Activated CD4-positive, CD25-positive, alpha-beta regulatory T cell treated with anti-CD3 and anti-CD28 coated beads, Interleukin-2, amount 50 U/mL, for 72 hours (primary cell): Measurements from ENCODE around the gene STAC2.

Experiments used
- DNase-seq: peaks from one replicate; pipeline ENCODE4 v3.0.0; 2021

The STAC2 gene

GRCh38 chr17:39231591-39232551 lies 6.1 kb upstream of the STAC2 start:
- DNase-seq, result peak; percentile 51

DNA sequence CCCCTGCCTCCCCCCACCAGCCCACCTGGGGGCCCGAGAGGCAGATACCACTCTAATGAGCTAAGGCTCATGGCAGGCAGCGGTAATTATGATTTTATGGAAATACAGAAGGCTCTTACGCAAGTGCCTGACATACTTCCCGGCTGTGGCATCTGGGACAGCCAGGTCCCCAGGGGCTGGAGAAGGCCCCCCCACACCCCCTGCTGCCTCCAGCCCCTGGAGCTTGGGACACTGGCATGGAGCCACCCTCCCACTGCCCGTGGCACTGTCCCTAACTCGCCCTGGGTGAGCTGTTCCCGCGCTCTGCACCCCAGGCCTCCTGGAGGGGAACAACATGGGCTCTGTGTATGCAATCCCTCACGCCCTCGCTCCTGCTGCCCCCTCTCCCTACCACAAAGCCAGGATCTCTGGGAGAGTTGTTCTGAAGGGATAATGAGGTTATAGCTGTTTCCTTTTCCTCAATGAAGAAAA lies 5.4 kb upstream of the STAC2 start:
- DNase-seq, result no peak

DNA sequence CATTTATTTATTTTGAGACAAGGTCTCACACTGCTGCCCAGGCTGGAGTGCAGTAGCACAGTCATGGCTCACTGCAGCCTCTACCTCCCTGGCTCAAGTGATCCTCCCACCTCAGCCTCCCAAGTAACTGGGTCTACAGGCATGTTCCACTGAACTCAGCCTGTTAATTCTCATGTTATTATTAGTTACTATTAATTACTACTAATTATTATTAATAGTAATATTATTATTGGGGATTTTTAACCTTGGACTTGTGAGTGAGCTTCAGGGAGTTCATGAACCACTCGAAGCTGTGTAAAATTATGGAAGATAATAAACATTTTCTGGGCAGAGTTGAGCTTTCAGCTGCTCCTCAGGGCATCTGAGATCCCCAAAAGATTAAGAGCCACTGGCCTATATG lies 4.6 kb upstream of the STAC2 start:
- DNase-seq, result no peak

DNA sequence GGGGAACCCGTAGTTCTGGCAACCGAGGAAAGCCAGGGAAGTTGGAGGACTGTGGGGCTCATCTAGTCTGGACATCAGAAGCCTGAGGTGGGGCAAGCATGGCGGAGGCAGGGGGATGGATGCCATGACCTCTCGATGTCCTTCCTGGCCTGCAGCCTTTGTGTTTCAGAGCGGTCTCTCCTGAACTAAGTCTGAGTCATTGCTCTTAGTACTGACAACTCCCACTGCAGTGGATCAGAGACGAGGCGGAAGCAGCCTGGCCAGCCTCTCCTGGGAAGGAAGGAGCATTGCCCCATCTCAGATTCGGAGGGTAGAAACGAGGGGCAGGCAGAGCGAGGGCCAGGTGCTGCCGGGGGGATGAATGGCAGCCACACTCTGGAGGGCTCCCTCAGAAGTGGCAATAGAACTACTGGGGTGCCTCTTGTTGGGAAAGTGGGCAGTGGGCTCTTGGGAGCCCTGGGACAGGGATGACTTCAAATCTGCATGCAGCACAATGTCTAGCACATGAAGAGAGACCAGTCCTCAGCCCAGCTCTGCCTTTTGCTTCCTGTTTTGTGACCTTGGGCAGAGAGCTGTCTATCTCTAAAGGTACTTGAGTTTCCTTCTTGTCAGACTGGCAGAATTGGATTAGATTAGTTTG lies 3.6 kb upstream of the STAC2 start:
- DNase-seq, result no peak

DNA sequence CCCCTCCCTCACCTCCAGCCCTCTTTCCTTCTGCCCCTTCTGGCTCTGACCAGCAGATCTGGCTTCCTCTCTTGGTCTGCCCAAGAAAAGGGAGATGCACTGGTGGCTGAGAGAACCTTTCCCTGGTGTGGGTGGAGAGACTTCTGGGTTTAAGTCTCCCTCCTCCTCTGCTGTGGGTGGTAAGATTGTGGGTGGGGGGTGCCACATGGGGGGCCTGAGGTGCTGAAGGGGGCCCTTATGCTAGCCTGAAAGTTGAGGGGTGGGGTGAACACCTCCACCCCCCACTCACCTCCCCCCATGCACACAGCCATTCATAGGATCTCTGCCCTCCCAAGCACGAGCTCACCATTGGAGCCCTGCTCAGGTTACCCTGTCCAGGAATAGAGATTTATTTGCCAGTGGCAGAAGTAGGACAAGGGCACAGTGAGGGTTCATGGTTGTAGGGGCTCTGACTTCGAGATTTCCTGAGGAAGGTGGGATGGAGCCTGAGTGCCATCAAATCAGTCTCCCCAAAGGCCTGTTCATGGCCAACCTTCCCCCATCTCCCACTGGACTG lies 1.7 kb upstream of the STAC2 start:
- DNase-seq, result no peak

GRCh38 chr17:39225959-39226683 lies 376 bp upstream of the STAC2 start:
- no peak for DNase-seq

- no peak for DNase-seq
Measured at GRCh38 chr17:39224778-39225307, 902 bp downstream of the STAC2 start.

- DNase-seq, result no peak
Measured at GRCh38 chr17:39223907-39224777, 1.6 kb downstream of the STAC2 start.

DNA sequence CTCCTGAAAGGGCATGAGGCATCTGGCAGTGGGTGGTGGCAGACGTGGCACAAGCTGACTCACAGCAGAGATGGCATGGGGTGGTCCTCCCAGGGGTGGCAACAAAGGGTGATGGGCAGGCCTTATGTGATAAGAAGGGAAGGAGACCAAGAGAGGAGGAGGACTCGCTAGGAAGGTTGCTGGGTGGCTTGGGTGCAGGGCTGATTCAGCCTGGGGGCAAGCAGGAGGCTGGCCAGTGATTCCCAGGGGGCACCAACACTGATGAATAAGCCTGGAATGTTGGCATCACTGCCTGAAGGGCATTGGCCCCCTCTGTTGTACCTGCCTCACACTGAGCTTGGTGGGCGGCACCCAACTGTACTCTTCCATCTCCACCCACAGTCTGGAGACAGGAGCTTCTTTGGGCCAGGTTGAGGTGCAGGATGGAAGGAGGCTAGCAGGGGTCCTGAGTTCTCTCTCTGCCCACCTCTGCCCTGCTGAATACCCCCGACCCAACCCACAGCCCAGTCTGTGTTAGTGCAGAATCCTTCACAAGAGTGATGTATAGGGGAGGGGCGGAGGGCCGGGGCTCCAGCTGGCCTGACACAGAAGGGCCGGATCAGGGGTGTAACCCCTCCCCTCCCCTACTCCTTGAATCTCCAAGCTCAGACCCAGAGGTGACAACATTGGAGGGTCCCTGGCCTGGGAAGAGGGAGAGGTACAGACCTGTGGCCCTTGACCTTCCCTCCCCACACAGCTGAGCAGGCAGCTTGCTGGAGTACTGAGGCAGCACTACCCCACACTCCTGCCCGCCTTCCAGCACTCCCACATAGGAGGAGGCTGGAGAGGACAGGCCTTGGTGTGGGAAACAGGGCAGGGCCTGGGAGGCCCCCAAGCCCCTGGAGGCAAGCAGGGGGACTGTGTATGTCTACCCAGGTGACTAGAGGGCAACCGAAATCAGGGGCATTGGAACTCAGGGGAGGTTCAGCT lies 2.6 kb downstream of the STAC2 start:
- no peak for DNase-seq

DNA sequence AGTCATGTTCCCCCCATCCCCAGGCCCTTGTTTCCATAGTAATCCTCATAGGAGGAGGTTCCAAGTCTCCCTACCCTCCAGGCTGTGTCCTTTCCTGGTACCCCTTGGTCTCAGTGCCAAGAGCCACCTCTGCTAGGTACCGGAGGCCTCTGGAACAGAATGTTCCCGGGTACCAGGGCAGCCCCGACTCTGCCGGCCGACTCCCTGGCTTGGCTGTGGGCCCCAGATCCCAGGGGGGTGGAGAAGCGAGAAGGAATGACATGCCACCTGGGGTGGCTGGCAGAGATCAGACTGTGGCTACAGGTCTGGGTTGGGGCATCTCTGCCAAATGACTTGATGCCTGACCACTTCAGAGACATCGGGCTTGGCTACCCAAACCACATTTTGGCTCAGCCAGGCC lies 3.6 kb downstream of the STAC2 start:
- no peak for DNase-seq

DNA sequence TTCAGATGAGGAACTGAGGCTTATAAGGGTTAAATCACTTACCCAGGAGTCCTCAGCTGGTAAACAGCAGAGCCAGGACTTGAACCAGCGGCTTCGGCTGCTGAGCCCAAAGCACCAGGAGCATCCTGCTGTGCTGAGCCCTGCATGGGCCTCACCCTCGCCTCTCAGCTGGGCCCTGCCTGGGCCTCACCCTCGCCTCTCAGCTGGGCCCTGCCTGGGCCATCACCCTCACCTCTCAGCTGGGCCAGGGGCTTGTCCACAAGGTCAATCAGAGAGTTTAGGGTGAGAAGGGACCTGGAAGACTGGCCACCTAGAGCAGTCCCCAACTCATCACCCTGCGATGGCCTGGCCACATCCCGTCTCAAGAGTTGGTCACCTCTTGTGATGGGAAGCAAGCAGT lies 4.2 kb downstream of the STAC2 start:
- DNase-seq, result no peak

GRCh38 chr17:39219647-39220154 lies 6.0 kb downstream of the STAC2 start:
- no peak for DNase-seq

DNA sequence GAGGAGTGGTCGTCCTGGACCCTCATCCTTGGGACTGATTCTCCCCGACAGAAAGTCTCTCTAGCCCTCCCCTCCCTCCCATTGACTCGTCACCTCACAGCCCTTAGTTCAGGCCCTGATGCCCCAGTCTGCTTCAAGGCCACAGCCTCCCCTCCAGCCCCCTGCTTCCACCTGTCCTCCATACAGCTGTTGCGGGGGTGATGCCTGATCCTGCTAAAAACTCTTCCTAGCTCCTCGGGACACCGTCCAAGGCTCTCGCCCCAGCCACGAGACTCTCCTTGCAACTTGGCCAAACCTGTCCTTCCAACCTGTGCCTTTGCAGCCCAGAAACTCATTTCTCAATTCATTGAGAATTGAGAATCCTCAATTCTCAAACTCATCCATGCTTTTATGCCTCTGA lies 6.8 kb downstream of the STAC2 start:
- DNase-seq, result no peak

- DNase-seq, result no peak
Measured at GRCh38 chr17:39217734-39218369, 7.9 kb downstream of the STAC2 start.

GRCh38 chr17:39213852-39214251 lies 11.9 kb downstream of the STAC2 start:
- no peak for DNase-seq

- no peak for DNase-seq
Measured at GRCh38 chr17:39212841-39213480, 12.8 kb downstream of the STAC2 start.

DNA sequence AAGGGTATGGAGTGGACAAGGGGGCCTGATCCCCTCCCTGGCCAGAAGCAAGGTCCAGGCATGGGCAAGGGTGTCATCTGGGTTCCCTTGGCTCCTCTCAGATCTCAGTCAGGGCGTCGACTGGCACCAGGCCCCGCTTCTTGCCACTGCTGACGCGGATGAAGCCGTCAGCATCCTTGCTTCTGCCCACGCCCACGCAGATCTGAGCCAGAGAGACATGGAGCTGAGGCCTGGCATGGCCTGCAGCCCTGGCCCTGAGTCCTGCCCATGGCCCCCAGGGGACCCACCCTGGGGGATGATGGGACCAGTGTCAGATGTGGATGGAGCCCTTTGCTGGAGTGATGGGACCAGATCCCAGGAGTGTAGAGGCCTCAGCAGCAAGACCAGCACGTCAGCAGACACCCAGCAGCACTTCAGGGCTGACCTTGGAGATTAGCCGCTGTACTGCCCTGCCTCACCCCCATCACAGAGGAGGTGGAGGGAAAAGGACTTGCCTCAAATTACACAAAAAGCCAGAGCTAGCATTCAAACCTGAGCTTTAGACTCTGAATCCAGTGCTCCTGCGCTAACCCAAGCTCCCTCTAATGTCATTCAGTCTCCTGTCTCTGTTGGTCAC lies 13.4 kb downstream of the STAC2 start:
- DNase-seq, result no peak

- no peak for DNase-seq
Measured at GRCh38 chr17:39210093-39210434, 15.7 kb downstream of the STAC2 start.
